ENCODE measurements around the gene CLEC4A.
"Not testable (repeated sequence)": the region's sequence is repeated elsewhere in the genome, so short reads cannot be mapped to it uniquely, and the experiment has no call there.

CLEC4A gene

DNA sequence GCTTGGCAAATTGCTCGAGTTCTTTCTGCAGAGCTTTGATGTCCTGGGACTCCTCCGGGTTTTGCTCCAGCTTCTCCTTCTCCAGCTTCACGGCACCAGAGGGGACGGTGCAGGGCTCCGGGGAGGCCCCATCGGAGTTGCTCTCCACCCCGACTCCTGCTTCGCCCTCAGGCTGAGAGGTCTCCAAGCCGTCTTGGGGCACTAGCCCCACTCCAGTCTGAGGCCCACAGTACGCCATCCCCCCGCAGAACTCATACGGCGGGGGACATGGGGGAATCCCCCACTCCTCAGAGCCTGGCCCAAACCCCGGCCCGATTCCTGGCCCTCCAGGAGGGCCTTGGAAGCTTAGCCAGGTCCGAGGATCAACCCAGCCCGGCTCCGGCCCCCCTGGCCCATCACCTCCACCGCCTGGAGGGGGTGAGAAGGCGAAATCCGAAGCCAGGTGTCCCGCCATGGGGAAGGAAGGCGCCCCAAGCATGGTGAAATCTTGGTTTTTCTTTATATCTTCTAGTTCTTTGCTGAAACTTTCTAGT lies 11.0 kb downstream of the CLEC4A start:
- DNase-seq: not testable (repeated sequence)

DNA sequence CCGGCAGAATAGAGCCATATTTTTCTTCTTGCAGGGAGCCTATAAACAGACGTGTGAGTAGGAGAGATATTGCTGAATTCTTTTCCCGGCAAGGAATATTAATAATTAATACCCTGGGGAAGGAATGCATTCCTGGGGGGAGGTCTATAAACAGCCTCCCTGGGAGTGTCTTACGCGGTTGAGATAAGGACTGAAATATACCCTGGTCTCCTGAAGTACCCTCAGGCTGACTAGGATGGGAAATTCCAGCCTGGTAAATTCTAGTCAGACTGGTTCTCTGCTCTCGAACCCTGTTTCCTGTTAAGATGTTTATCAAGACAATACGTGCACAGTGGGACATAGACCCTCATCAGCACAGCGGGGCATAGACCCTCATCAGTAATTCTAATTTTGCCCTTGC lies 18.2 kb downstream of the CLEC4A start:
- not testable (repeated sequence) for DNase-seq

DNA sequence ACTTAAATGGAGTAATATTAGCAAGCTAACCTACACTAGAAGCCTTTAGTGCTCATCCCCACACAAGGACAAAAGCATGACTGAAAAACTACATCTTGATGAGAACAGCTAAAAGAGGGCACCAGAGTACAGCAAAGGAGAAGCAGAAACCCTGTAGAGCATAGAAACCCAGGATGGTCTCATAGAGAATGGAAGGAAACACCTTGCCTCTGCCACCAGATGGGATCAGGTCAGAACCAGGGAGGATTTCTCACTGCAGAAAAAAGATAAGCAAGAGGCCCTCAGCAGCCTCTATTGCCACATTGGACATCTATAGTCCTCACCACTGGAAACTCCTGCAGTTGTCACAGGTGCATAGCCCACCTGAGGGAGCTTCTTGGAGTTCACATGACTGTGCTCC lies 19.8 kb downstream of the CLEC4A start:
- no peak for DNase-seq

DNA sequence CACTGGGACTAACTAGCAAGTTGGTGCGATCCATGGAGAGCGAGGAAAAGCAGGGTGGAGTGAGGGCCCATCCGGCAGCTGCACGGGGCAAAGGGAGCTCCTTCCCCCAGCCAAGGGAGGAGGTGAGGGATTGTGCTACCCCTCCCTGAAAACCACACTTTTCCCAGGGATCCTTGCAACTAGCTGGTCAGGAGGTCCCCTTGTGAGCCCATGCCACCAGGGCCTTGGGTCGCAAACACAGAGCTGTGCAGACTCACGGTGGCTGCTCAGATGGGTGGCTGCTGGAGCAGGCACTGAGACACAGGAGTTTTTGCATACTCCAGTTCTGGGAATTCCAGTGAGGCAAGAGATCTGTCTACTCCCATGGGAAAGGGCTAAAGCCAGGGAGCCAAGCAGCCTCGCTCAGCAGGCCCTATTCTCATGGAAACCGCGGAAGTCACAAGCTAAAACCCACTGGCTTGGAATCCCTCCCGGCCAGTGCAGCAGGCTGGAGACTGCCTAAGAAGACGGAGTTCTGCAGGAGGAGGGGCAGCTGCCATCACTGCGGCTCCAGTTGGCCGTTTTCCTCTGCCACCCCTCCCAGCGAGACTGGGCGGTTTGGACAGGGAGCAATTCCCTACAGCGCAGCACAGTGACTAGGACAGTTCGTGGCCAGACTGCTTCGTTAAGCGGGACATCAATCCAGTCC lies 22.5 kb downstream of the CLEC4A start:
- DNase-seq: no peak

DNA sequence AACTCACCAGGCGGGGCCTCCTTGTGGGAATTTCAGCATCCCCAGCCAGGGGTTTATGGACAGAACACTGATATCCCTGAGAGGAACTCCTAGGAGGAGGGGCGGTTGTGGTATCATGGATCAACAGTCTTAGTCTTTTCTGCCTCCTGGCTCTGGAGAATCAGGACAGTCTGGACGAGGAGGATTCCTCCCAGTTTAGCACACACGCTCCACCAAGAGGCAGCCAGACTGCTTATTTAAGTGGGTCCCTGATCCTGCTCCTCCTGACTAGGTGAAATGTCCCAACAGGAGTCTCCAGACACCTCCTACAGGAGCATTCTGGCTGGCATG lies 23.0 kb downstream of the CLEC4A start:
- no peak for DNase-seq

DNA sequence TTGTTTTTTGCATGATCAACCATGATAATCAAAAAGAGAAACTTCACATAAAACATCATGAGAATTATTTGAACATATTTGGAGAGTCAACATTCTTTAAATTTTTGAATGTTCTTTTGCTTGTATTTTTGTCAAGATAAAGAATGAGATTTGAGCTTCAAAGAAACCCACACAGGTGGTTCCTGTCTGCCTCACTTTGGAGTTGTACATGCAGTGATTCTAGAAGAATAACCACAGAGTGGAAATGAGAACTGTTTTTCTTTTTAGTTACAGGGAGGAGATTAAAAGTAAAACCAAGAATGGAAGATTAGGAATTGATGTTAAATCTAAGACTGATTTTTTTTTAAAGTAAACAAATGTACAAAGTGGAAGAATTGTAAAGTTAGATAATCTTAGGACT lies 31.1 kb downstream of the CLEC4A start:
- no peak for DNase-seq

DNA sequence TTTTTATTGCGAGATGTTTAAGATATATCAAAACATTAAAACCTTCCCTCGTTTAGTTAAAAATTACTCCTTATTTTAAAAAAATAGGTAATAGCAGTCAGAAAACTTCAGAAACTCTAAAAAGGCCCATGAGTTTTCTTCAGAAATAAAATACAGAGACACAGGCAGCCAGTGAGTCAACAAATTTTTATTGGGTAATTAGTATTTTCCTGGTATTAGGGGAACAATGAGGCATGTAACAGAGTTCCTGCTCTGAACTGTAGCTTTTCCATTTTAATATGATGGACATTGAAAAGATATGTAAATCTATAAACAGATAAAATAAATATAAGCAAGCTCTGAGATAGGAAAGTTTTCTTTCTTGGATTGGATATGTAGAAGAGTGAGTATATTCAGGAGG lies 33.0 kb downstream of the CLEC4A start:
- DNase-seq: no peak

DNA sequence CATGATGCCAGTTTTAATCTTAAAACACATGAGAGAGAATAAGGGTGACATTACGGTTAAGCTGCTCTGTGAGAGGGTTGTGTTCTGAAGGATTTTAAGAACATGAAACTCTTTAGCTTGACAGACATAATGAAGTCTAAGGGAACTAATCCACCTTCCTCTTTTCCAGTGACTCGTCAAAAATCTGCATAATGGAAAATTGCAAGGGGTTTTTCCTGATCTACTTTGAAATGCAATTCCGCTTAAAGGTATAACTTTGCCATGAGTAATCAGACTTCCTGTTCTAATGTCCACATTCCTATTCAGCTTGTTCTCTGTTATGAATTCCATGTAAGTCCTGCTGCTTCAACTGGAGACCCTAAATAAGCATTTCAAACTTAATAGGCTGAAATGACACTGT lies 33.4 kb downstream of the CLEC4A start, which contains the start of gene ZNF705A:
Gene ZNF705A, plus strand, starts transcription at position 171 of the 400 bp plus-strand sequence. CDS start 15,611 bp downstream, outside the sequence.
- DNase-seq: no peak

DNA sequence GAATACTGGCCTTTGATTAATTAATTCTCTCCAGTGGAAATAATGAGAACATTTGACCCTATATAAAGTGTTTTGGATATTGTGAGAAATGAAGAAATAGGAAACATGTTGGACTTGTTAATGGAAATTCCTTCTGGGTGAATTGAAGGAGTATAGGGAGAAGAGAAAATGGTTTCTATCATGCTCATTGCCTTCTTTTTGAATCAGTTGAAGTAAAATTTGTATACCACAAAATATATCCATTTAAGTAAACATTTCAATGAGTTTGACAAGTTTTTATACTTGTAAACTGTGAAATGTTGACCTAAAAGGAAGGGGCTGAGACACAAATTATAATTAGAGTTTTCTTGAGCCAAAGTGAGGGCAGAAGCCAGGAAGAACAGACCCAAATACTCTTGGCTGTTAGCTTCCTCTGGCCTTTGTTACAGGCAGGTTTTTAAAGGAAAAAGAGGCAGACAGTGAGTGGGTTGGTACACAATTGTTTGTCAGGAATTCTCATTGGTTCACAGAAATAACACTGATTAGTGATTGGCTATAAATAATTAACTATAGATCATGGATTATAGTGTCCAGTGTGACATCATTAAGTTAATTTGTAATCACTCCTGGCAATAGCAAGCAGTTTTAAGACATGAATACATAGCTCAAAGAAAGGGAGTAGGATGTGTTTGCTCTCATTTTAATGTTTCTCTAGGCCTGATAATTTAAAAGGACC lies 34.2 kb downstream of the CLEC4A start:
- DNase-seq: no peak

DNA sequence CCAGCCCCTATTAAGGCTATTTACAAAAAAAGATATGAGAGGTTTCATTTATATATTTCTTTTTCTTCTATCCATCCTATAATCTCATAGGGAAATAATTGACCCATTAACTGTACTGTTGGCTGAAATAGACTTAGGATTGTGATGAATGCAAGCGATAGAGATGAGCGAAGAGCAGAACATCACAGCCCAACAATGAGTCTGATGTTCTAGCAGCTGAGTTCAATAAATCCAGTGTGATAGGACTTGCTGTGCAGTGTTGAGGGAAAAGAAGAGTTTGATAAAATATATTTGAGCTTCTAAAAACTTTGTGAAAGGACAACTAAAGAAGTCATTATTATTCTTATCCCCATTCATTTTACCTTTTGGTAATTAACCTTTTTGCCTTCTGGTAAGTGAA lies 49.5 kb downstream of the CLEC4A start:
- DNase-seq: not testable (repeated sequence)

DNA sequence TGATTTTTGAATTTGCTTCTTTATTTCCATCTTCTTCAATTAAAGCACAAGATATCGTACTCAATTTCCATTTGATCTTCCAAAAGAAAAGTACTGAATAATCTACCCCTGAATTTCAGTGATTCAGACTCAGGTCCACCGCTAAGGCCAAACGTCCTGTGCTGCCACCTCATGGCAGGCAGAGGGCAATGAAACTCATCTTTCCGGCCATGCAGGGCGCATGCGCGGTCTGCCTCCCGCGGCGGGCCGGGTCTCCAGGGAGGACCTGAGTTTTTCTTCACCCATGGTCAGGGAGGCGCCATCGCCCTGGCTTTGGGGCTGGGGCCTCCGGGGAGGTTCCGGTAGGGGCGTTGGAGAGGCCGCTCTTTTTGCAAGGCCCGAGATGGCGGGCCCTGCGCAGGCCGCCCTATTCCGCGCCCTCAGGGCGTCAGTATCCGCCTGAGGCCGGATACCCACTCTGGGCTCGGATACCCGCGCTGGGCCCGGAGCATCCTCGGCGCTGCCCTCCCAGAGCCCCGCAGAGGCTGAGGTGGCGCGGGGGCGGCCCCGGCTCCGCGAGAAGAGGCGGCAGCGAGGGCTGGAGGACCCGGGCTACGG lies 56.7 kb downstream of the CLEC4A start:
- DNase-seq: peak; percentile 70 to 78

DNA sequence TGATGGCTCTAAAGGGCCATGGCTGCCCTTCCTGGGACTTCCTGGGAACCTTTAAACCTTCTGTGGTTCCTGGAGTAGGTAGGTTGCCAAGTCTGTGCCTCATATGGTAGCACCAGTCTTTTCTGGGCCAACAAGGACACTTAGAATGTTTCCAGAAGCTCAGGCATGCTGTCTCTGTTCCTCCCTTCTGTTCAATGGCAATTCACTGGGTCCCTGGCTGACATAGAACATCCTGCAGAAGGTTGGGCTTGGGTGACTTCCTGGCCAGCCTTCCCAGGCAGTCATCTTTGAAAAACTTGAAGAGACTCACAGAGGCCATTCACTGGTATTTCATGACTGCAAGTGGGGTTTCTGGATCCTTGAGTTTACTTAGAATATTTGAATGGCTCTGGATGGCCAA lies 57.9 kb downstream of the CLEC4A start:
- not testable (repeated sequence) for DNase-seq

DNA sequence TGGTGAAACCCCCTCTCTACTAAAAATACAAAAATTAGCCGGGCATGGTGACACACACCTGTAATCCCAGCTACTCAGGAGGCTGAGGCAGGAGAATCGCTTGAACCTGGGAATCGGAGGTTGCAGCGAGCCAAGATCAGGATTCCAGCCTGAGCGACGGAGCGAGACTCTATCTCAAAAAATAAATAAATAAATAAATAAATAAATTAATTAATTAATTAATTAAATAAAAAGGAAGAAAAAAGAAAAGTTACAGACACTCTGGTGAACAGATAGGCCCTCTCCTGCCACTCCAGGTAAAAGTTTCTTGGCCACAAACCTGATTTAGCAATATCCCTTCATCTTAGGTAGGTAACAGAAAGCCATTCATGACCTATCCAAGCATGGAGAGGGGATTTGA lies 59.5 kb downstream of the CLEC4A start:
- not testable (repeated sequence) for DNase-seq

DNA sequence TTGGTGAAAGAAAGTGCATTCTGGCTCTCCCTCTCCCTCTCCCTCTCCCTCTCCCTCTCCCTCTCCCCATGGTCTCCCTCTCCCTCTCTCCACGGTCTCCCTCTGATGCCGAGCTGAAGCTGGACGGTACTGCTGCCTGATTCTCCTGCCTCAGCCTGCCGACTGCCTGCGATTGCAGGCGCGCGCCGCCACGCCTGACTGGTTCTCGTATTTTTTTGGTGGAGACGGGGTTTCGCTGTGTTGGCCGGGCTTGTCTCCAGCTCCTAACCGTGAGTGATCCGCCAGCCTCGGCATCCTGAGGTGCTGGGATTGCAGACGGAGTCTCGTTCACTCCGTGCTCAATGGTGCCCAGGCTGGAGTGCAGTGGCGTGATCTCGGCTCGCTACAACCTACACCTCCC lies 59.9 kb downstream of the CLEC4A start:
- DNase-seq: not testable (repeated sequence)

DNA sequence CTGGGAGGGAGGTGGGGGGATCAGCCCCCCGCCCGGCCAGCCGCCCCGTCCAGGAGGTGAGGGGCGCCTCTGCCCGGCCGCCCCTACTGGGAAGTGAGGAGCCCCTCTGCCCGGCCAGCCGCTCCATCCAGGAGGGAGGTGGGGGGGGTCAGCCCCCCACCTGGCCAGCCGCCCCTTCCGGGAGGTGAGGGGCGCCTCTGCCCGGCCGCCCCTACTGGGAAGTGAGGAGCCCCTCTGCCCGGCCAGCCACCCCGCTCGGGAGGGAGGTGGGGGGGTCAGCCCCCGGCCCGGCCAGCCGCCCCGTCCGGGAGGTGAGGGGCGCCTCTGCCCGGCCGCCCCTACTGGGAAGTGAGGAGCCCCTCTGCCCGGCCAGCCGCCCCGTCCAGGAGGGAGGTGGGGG lies 60.8 kb downstream of the CLEC4A start:
- not testable (repeated sequence) for DNase-seq

DNA sequence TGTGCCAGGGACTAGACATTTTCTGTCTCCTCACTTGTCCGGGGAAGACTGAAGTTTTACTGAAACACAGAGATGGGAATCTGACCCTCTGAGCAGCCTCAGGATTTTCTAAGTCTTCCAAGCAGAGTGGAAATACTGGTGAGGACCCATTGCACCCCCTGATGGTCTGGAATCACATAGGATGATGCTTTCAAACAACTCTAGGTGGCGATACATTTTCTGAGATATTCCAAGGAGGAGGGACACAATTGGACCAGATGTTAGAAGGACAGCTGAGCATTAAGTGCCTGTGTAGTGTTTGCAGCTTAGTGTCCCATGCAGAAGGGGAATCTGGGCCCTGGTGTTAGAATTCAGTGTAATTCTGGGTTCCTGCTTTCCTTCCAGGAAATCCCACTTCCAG lies 64.7 kb downstream of the CLEC4A start:
- DNase-seq: not testable (repeated sequence)

Measured in activated CD4-positive, alpha-beta T cell treated with anti-CD3 and anti-CD28 coated beads for 4 hours (primary cell).